ENCODE measurements around the gene SCGB1C1.
"Not testable (repeated sequence)": the region's sequence is repeated elsewhere in the genome, so short reads cannot be mapped to it uniquely, and the experiment has no call there.

SCGB1C1 gene

GRCh38 chr11:235997-236773 is 43.3 kb downstream of the SCGB1C1 start, which contains the start of gene SIRT3:
SIRT3 (minus strand) TSS chr11:236342; CDS start chr11:236328, 14 bp downstream.
- peak within 1 kb of the TSS; percentile 84 for H3K4me3 ChIP-seq (replicated peaks; ENCODE audit: low read depth, low read length)
- DNase-seq (ENCODE audit: extremely low read depth, insufficient read length), result peak; percentile 82
- no peak for TF ChIP-seq CTCF (IDR thresholded peaks at IDR 0.05; ENCODE audit: insufficient read depth, low read length, poor library complexity, severe bottlenecking)
- H3K36me3 ChIP-seq (ENCODE audit: control insufficient read depth, insufficient read depth, low read length), result no peaks in the 10 kb centered on the region
- H3K27me3 ChIP-seq (replicated peaks; ENCODE audit: control insufficient read depth, insufficient read depth, low read length), result no peaks in the 10 kb centered on the region

GRCh38 chr11:236774-237767 is 44.2 kb downstream of the SCGB1C1 start, which contains the start of gene PSMD13:
PSMD13 (plus strand) TSS chr11:236976; CDS start chr11:237050, 74 bp downstream.
- peak; percentile 89 for DNase-seq (ENCODE audit: extremely low read depth, insufficient read length)
- H3K36me3 ChIP-seq (ENCODE audit: control insufficient read depth, insufficient read depth, low read length), result no peaks in the 10 kb centered on the region
- TF ChIP-seq CTCF (IDR thresholded peaks at IDR 0.05; ENCODE audit: insufficient read depth, low read length, poor library complexity, severe bottlenecking), result no peak
- no peaks in the 10 kb centered on the region for H3K27me3 ChIP-seq (replicated peaks; ENCODE audit: control insufficient read depth, insufficient read depth, low read length)
- H3K4me3 ChIP-seq (replicated peaks; ENCODE audit: low read depth, low read length), result peak within 1 kb of the TSS; percentile 84

GRCh38 chr11:238346-238745 is 45.5 kb downstream of the SCGB1C1 start:
- H3K4me3 ChIP-seq (replicated peaks; ENCODE audit: low read depth, low read length); H3K36me3 ChIP-seq (ENCODE audit: control insufficient read depth, insufficient read depth, low read length); DNase-seq (ENCODE audit: extremely low read depth, insufficient read length); H3K27me3 ChIP-seq (replicated peaks; ENCODE audit: control insufficient read depth, insufficient read depth, low read length): not testable (repeated sequence)

GRCh38 chr11:240315-240714 is 47.4 kb downstream of the SCGB1C1 start:
- TF ChIP-seq CTCF (IDR thresholded peaks at IDR 0.05; ENCODE audit: insufficient read depth, low read length, poor library complexity, severe bottlenecking), result no peak
- DNase-seq (ENCODE audit: extremely low read depth, insufficient read length), result no peak
- Histone ChIP-seq H3K27me3 (replicated peaks; ENCODE audit: control insufficient read depth, insufficient read depth, low read length) (no peaks in the 10 kb centered on the region), H3K4me3 (replicated peaks; ENCODE audit: low read depth, low read length) (no peak overlapping the region), H3K36me3 (ENCODE audit: control insufficient read depth, insufficient read depth, low read length) (peaks cover 6% of the 10 kb centered on the region)

- no peak overlapping the region for H3K4me3 ChIP-seq (replicated peaks; ENCODE audit: low read depth, low read length)
- peaks cover 10% of the 10 kb centered on the region for H3K36me3 ChIP-seq (ENCODE audit: control insufficient read depth, insufficient read depth, low read length)
- no peaks in the 10 kb centered on the region for H3K27me3 ChIP-seq (replicated peaks; ENCODE audit: control insufficient read depth, insufficient read depth, low read length)
- no peak for TF ChIP-seq CTCF (IDR thresholded peaks at IDR 0.05; ENCODE audit: insufficient read depth, low read length, poor library complexity, severe bottlenecking)
- no peak for DNase-seq (ENCODE audit: extremely low read depth, insufficient read length)
These were observed 48.8 kb downstream of the SCGB1C1 start for GRCh38 chr11:241634-242033.

Measured in GM06990 (cell line).